Small intestine (tissue), 7 donors: ENCODE data around the gene PDE6B. TPM values are rescaled to one million over a fixed set of nuclear protein-coding genes. Genes with fewer than 3 reads are reported as not detected.
"Not testable (repeated sequence)": the region's sequence is repeated elsewhere in the genome, so short reads cannot be mapped to it uniquely, and the experiment has no call there.

ENCODE experiments used
- DNase-seq, 2 donors: peaks; one replicate each; pipeline versions ENCODE4 v3.0.0 to v3.0.0-alpha.2; 2013
- FAIRE-seq: peaks from 2 replicates; lab custom pipeline; 2012; peaks lifted over from hg19 to GRCh38; lab: Jason Lieb, UNC
- H3K27ac ChIP-seq, 3 donors: one replicate each; pipeline ENCODE4 v1.5.1; 2013; ENCODE audit warnings: low read length in 2 of 3, mild to moderate bottlenecking in 2 of 3, control low read depth in 1 of 3, inconsistent platforms in 1 of 3, low read depth in 1 of 3, moderate library complexity in 1 of 3
- H3K27me3 ChIP-seq, 3 donors: one replicate each; pipeline ENCODE4 v1.6.1; 2013; ENCODE audit warnings: low read length in 3 of 3, inconsistent platforms in 1 of 3; ENCODE audit not compliant: control insufficient read depth in 3 of 3, insufficient read depth in 3 of 3
- H3K36me3 ChIP-seq, 3 donors: one replicate each; pipeline ENCODE4 v1.6.1; 2013; ENCODE audit warnings: low read length in 3 of 3, inconsistent platforms in 1 of 3, low read depth in 1 of 3, mild to moderate bottlenecking in 1 of 3, moderate library complexity in 1 of 3; ENCODE audit not compliant: control insufficient read depth in 3 of 3, insufficient read depth in 2 of 3
- H3K4me1 ChIP-seq, 3 donors: one replicate each; pipeline ENCODE4 v1.6.1; 2013; ENCODE audit warnings: low read length in 2 of 3, inconsistent platforms in 1 of 3, low read depth in 1 of 3, mild to moderate bottlenecking in 1 of 3, moderate library complexity in 1 of 3; ENCODE audit not compliant: control insufficient read depth in 3 of 3, insufficient read depth in 2 of 3
- H3K4me3 ChIP-seq, 3 donors: one replicate each; pipeline ENCODE4 v1.5.1; 2013; ENCODE audit warnings: low read length in 3 of 3, control low read depth in 1 of 3, inconsistent platforms in 1 of 3, low read depth in 1 of 3, mild to moderate bottlenecking in 1 of 3, moderate library complexity in 1 of 3
- H3K9me3 ChIP-seq, 2 donors: one replicate each; pipeline ENCODE4 v1.6.1; 2013; ENCODE audit warnings: low read depth in 1 of 2, low read length in 1 of 2; ENCODE audit not compliant: control insufficient read depth in 2 of 2, insufficient read depth in 1 of 2
- WGBS, 3 donors: extraction: QIAGEN DNeasy Blood & Tissue Kit; methylation state at CpG; one replicate each; pipeline ENCODE4 v1.1.7; 2013; 5-methylcytosine and 5-hydroxymethylcytosine counted together
- polyA plus RNA-seq, 4 donors: library from polyadenylated mRNA; stranded (reverse) in 3 of 4; unstranded in 1 of 4; fragments of 200-250 nt in 3 of 4; fragments of 120-200 nt in 1 of 4; gene quantifications; one replicate each; pipeline versions ENCODE4 v1.2.1 to v1.2.3, GENCODE V29; 2013
- donor health status: healthy with polysubstance abuse.
- donor health status: control.
- donor health status: control.
- donor health status: Bipolar disorder and iron deficiency.
- donor health status: healthy.

Gene PDE6B
- polyA plus RNA-seq, 4 donors, result 1.8 to 35.2 TPM; not detected in 2

- FAIRE-seq (no peak), DNase-seq (peak in 1 of 2 donors; percentile 59)
- peak within 1 kb of the TSS in 2 of 3 donors; percentile 79 to 84 for H3K27ac ChIP-seq
- 10 to 16% (median 14%) methylated on average over 53 to 59 of the region's 59 CpGs for WGBS, 3 donors
- peaks cover 5 to 34% (median 5%) of the 10 kb centered on the region in 3 donors for H3K4me1 ChIP-seq
- peaks cover 0 to 2% (median 0%) of the 10 kb centered on the region in 3 donors for H3K27me3 ChIP-seq
- peak within 1 kb of the TSS in 2 of 3 donors; percentile 36 to 49 for H3K4me3 ChIP-seq
- H3K9me3 ChIP-seq, result no peaks in the 10 kb centered on the region
- H3K36me3 ChIP-seq, result peaks cover 0 to 5% (median 0%) of the 10 kb centered on the region in 3 donors
Observed at GRCh38 chr4:688854-689681, 63.7 kb downstream of the PDE6B start, which contains the start of gene SLC49A3. SLC49A3 (minus strand) TSS chr4:689151; CDS start chr4:689127, 24 bp downstream.

- DNase-seq, result no peak
- FAIRE-seq, result no peak
- H3K4me3 ChIP-seq, result peak overlapping the region in 2 of 3 donors; percentile 32 to 49
- 74 to 81% (median 78%) methylated on average over 8 of the region's 8 CpGs for WGBS, 3 donors
- peaks cover 0 to 2% (median 0%) of the 10 kb centered on the region in 3 donors for H3K27me3 ChIP-seq
- H3K9me3 ChIP-seq, result no peaks in the 10 kb centered on the region
- peaks cover 0 to 5% (median 0%) of the 10 kb centered on the region in 3 donors for H3K36me3 ChIP-seq
- H3K27ac ChIP-seq, result peak overlapping the region in 2 of 3 donors; percentile 57 to 84
- H3K4me1 ChIP-seq, result peaks cover 5 to 31% (median 5%) of the 10 kb centered on the region in 3 donors
Observed at GRCh38 chr4:689723-690122, 64.3 kb downstream of the PDE6B start.

- WGBS, 3 donors, result 82 to 88% (median 85%) methylated on average over 30 to 32 of the region's 32 CpGs
- FAIRE-seq (no peak), DNase-seq (no peak)
- Histone ChIP-seq H3K36me3 (no peaks in the 10 kb centered on the region), H3K4me3 (no peak overlapping the region), H3K27me3 (peaks cover 0 to 2% (median 2%) of the 10 kb centered on the region in 3 donors), H3K27ac (no peak overlapping the region), H3K4me1 (peaks cover 0 to 18% (median 5%) of the 10 kb centered on the region in 3 donors), H3K9me3 (no peaks in the 10 kb centered on the region)
Observed at GRCh38 chr4:692771-693554, 67.6 kb downstream of the PDE6B start.

- not testable (repeated sequence) for H3K27ac ChIP-seq, H3K36me3 ChIP-seq, H3K4me1 ChIP-seq, H3K27me3 ChIP-seq, H3K9me3 ChIP-seq, H3K4me3 ChIP-seq, FAIRE-seq, DNase-seq
- 84 to 90% (median 89%) methylated on average over 12 of the region's 12 CpGs for WGBS, 3 donors
Observed at GRCh38 chr4:694341-694940, 69.1 kb downstream of the PDE6B start.

GRCh38 chr4:699816-700580, 74.6 kb downstream of the PDE6B start:
- DNase-seq, result no peak
- 84 to 86% (median 85%) methylated on average over 27 of the region's 27 CpGs for WGBS, 3 donors
- Histone ChIP-seq H3K27ac (peak overlapping the region in 1 of 3 donors; percentile 60), H3K27me3 (peaks cover 0 to 1% (median 0%) of the 10 kb centered on the region in 3 donors), H3K4me3 (no peak overlapping the region), H3K4me1 (peaks cover 0 to 22% (median 0%) of the 10 kb centered on the region in 3 donors), H3K36me3 (peaks cover 0 to 2% (median 0%) of the 10 kb centered on the region in 3 donors), H3K9me3 (no peaks in the 10 kb centered on the region)
- FAIRE-seq, result no peak

- no peaks in the 10 kb centered on the region for H3K9me3 ChIP-seq
- H3K4me1 ChIP-seq, result peaks cover 0 to 22% (median 0%) of the 10 kb centered on the region in 3 donors
- peaks cover 0 to 2% (median 0%) of the 10 kb centered on the region in 3 donors for H3K36me3 ChIP-seq
- H3K27ac ChIP-seq, result no peak overlapping the region
- no peak for FAIRE-seq
- WGBS, 3 donors, result 67 to 77% (median 71%) methylated on average over 16 of the region's 16 CpGs
- no peak overlapping the region for H3K4me3 ChIP-seq
- no peaks in the 10 kb centered on the region for H3K27me3 ChIP-seq
- no peak for DNase-seq
Observed at GRCh38 chr4:700587-701264, 75.4 kb downstream of the PDE6B start.

GRCh38 chr4:702618-703048, 77.3 kb downstream of the PDE6B start:
- DNase-seq, result peak in 1 of 2 donors; percentile 63
- no peaks in the 10 kb centered on the region for H3K27me3 ChIP-seq
- no peak overlapping the region for H3K27ac ChIP-seq
- peaks cover 0 to 25% (median 0%) of the 10 kb centered on the region in 3 donors for H3K4me1 ChIP-seq
- peaks cover 0 to 2% (median 0%) of the 10 kb centered on the region in 3 donors for H3K36me3 ChIP-seq
- no peaks in the 10 kb centered on the region for H3K9me3 ChIP-seq
- 61 to 75% (median 65%) methylated on average over 7 of the region's 7 CpGs for WGBS, 3 donors
- H3K4me3 ChIP-seq, result no peak overlapping the region
- no peak for FAIRE-seq
